OCI-LY1 (cell line): ENCODE data around the gene AGBL1.

ENCODE experiments used
- CTCF ChIP-seq: fragments of 200-600 bp; sonication (generic), shearing (Covaris generic); IDR thresholded peaks from 2 replicates; pipeline ENCODE4 v1.5.1; 2017; ENCODE audit warnings: mild to moderate bottlenecking, antibody characterized with exemption, low read length, moderate library complexity, mixed read lengths
- EZH2 ChIP-seq: fragments of 200-600 bp; sonication (generic), shearing (Covaris generic); IDR thresholded peaks from 2 replicates; pipeline ENCODE4 v1.8.0; 2017; ENCODE audit warnings: borderline replicate concordance, mixed run types, mild to moderate bottlenecking, antibody characterized with exemption, low read length, moderate library complexity, mixed read lengths

DNA sequence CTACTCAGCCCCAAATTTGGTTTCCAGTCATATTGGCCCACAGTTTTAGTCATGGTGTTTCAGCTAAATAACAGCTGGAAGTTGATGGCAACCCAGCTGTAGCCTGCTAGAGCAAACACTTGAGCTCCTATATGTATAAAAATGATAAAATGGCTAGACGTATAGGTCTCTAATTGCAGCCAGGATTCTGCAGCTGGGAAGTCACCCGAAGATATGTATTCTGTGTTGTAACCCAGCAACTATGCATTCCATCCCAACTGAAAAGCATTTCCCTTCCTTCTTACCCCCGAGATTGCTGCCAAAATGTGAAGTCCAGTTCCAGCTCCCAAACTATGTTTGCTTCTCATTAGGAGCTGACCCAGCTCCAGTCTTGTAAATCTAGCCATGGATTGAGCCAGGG is 408.4 kb downstream of the AGBL1 start:
- TF ChIP-seq CTCF (no peak), EZH2 (no peak)
